GM19467 (cell line): ENCODE measurements around the gene ANKRD16.
A peak's percentile ranks its signal among the peaks of the same experiment; 100 is the strongest.
"Not testable (repeated sequence)": the region's sequence is repeated elsewhere in the genome, so short reads cannot be mapped to it uniquely, and the experiment has no call there.

Experiments used
- ATAC-seq: cut with Tn5 transposase; IDR thresholded peaks from one replicate; pipeline ENCODE4 v1.9.1; 2021; ENCODE audit warnings: mild to moderate bottlenecking, moderate library complexity; ENCODE audit not compliant: unreplicated experiment

ANKRD16 gene

DNA sequence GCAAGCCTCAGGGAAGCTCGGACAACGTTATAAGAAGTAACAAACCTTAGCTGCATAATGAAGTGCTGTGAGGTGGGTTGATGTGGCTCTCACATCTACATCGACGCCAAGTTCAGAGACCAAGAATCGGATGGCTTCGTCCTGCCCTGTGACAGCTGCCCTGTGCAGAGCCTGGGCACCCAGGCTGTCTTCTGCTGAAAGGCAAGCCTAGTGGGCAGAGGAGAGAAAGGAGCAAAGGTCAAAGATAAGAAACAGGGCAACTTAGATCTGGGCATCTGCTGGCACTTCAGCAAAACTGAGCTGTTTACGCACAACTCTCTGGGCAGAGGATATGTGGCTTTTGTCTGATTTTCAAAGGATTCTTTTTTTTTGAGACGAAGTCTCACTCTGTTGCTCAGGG, 6.7 kb downstream of the ANKRD16 start:
- no peak for ATAC-seq

DNA sequence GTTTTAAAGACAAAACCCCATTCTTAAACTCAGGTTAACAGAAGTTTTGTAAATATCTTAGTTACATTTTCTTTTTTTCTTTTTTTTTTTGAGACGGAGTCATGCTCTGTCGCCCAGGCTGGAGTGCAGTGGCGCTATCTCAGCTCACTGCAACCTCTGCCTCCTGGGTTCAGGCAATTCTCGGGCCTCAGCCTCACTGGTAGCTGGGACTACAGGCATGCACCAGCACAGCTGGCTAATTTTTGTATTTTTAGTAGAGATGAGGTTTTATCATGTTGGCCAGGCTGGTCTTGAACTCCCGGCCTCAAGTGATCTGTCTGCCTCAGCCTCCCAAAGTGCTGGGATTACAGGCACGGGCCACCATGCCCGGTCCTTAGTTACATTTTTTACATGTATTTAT, 12.7 kb downstream of the ANKRD16 start:
- ATAC-seq = not testable (repeated sequence)

DNA sequence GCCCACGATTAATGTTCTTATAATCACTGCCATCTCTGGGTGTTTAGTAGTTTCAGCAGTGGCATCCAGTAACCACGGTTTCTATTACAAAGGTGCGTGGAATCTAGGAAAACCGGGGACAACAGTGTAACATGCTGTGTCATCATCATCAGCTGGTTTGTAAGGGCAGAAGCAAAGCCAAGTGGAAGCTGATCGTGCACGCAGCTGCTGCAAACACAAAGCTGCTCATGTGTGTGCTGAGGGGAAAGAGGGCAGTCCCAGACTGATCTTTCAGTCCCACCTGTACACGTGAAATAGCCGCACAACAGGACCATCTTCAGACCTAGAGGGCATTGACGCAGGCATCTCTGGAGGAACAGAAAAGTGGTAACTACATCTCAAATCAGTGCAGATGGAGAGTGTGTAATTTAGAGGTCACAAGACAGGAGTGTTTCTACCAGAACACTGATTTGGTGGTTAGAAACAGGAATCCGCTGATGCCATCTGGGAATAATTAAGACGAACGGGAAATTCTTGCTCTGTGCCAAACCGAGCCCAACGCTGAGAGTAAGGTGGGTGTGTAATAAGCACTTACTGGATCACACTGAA, 13.4 kb downstream of the ANKRD16 start:
- ATAC-seq = no peak

DNA sequence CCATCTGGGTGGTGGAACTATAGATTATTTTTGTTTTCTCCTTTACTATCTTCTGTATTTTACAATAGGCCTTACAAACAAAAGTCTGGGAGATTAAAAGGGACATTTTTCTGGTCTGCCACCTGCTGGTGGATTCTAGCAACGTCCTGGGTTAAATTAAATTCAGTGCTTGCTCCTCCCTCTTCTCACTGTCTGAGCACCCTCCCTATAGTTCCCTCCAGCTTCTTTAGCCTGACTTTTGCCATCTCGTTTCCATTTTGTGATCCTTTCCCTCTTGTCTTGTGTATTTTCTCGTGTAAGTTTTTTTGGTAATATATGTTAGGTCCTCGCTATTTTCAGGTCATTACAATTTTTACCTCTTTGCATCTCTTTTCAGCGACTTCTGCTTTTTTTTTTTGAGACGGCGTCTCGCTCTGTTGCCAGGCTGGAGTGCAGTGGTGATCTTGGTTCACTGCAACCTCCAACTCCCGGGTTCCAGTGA, 16.1 kb downstream of the ANKRD16 start:
- ATAC-seq = peak; percentile 80

DNA sequence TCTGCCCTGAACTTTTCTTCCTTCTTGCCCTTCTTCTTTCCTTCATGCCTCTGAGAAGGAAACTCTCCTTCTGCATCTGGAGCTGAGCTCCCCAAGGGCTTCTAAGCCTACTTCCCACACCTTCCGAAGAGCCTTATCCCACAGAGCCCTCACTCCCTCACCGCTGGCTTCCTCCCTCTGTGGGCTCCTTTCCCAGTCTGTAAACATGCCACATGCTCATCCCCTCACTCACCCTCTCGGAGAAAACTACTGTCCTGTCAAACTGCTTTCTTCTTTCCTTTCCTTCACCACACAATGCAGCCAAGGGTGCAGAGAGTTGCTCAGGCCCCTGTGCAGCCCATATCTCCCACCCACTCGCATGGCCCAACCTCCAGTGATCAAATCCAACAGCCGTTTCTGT, 18.1 kb downstream of the ANKRD16 start:
- ATAC-seq = no peak

DNA sequence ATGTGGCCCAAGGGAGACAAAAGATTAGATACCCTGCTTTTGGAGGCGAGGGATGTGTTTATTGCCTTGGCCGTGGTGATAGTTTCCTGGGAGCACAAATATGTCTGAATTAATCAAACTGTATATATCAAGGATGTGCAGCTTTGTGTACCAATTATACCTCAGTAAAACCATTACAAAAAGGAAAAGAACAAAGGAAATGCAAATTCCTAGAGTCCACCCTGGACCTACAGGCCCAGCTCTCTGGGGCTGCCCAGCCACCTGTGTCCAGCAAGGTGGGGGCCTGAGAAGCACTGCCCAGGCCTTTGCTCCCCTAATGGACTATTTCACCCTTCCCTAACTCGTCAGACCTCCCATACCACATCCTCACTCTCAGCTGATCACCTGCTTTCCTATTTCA, 20.5 kb downstream of the ANKRD16 start:
- no peak for ATAC-seq

DNA sequence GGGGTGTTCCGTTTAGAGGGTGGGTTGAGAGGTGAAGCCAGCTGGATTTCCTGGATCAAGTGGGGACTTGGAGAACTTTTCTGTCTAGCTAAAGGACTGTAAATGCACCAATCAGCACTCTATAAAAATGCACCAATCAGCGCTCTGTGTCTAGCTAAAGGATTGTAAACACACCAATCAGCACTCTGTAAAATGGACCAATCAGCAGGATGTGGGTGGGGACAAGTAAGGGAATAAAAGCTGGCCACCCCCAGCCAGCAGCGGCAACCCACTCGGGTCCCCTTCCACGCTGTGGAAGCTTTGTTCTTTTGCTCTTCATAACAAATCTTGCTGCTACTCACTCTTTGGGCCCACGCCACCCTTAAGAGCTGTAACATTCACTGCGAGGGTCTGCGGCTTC, 21.3 kb downstream of the ANKRD16 start:
- not testable (repeated sequence) for ATAC-seq

DNA sequence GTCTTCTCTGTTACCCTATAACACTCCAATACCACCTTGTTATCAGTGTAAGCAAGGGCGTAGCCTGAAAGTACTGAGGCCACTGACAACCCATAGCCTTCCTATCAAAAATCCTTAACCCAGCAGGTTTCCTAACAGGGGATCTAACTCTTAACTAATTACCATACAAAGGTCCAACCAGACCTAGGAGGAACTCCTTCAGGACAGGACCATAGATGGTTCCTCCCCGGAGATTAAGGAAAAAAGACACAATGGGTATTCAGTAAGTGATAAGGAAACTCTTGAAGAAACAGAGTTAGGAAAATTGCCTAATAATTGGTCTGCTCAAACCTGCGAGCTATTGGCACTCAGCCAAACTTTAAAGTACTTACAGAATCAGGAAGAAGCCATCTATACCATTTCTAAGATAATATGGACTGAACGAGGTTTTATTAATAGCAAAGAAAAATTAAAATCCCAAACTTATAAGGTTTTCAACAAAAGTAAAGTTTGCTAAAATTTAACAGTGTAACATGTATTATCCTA, 22.5 kb downstream of the ANKRD16 start:
- ATAC-seq = not testable (repeated sequence)

DNA sequence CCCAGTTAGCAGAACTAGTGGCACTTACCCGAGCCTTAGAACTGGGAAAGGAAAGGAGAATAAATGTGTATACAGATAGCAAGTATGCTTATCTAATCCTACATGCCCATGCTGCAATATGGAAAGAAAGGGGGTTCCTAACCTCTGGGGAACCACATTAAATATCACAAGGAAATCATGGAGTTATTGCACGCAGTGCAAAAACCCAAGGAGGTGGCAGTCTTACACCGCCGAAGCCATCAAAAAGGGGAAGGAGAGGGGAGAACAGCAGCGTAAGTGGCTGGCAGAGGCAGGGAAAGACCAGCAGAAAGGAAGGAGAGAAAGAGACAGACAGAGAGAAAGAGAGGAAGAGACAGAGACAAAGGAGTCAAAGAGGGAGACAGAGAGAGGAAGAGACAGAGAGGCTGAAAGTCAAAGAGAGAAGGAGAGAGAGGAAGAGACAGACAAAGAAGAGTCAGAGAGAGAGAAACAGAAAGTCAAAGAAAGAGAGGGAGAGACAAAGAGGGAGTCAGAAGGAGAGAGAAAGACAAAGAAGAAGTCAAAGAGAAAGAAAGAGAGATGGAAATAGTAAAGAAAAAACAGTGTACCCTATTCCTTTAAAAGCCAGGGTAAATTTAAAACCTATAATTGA, 23.1 kb downstream of the ANKRD16 start:
- ATAC-seq = not testable (repeated sequence)

DNA sequence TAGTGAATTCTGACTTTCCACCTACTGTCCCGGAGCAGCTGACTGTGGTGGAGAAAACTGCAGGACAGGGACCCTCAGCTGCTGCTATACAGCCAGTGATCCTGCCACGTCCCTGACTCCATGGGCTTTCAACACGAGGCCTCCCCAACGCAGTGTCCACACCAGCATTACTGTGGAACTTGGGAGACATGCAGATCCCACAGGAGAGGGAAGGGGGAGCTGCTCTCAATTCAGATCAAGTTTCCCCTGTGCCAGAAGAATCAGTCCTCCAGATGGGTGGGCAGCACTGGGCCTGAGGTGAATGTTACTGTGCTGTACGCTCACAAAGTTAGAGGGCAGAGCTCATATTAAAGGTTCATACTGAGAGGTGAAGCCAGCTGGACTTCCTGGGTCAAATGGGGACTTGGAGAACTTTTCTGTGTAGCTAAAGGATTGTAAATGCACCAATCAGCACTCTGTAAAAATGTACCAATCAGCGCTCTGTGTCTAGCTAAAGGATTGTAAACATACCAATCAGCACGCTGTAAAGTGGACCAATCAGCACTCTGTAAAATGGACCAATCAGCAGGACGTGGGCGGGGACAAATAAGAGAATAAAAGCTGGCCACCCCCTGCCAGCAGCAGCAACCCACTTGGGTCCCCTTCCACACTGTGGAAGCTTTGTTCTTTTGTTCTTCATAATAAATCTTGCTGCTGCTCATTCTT, 26.6 kb downstream of the ANKRD16 start:
- ATAC-seq = not testable (repeated sequence)

DNA sequence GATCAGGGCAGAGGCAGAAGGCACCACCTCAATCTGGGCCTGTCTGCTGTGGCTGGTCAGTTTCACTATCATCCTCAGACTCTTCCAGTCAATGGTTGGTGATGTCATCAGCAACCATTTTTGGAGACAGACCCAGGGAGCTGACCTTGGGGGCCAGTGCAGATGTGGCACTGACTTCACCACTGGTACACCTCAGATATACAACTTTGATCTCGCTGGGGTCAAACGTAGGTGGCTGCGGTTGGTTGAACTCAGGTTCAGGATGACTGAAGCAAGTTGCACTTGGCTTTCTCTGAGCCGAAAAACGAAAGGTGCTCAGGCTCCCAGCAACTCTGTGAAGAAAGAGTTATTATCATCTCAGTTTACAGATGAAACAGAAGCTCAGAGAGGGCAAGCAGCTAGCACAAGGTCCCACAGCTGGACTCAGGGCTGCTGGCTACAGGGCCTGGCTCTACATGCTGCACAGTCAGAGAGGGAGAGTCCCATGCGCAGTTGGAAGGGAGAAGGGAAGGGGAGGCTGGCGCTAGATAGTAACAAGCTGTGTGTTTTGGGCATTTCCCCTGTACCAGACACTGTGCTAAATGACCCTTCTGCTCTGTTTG, 27.2 kb downstream of the ANKRD16 start:
- ATAC-seq = peak; percentile 96

DNA sequence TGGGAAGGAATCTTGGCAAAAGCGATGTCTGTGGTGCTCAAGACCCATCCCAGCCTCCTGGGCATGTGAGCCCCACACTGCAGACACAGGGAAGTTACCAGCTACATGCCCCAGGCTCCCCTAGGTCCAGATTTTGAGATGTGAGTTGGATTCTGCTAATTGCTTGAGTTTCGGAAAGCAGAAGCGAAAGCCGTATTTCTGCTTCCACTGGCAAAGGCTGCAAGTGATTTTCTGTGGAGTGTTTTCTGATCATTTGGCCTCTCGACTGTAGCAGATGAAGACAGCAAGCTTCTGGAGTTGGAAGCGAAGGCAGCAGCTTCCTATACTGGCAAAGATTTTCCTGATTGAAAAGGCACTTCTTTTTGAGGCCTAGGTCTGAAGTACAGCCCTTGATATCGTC, 29.6 kb downstream of the ANKRD16 start:
- no peak for ATAC-seq

DNA sequence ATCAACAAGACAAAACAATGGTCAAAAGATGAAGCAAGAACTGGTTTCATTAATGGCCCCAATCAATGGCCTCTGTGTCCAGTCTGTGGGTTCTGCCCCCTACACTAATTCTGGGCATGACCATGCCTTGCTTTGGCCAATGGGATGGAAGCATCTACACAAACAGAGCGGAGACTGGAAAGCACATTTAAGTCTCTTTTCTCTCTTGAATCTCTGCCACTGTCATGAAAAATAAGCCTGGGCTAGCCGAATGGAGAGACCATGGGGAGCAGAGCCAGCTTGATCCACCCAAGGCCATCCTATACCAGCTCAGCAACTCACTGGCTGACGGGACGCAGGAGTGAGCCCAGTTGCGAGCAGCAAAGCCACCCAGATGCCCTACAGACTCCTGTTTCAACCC, 30.9 kb downstream of the ANKRD16 start:
- no peak for ATAC-seq

DNA sequence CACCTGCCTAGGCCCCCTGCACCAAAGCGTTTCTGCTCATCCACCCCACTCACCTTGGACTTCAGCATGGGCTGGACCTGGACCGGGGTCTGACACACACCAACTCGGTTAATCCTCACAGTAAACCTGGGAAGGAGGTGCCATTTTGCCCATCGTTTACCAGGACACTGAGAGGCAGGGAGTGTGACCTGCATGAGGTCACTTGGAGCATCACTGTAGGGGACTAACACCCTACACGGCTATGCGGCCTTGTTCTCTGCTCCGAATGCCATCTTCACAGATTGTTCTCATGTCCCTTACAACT, 33.0 kb downstream of the ANKRD16 start:
- ATAC-seq = no peak

DNA sequence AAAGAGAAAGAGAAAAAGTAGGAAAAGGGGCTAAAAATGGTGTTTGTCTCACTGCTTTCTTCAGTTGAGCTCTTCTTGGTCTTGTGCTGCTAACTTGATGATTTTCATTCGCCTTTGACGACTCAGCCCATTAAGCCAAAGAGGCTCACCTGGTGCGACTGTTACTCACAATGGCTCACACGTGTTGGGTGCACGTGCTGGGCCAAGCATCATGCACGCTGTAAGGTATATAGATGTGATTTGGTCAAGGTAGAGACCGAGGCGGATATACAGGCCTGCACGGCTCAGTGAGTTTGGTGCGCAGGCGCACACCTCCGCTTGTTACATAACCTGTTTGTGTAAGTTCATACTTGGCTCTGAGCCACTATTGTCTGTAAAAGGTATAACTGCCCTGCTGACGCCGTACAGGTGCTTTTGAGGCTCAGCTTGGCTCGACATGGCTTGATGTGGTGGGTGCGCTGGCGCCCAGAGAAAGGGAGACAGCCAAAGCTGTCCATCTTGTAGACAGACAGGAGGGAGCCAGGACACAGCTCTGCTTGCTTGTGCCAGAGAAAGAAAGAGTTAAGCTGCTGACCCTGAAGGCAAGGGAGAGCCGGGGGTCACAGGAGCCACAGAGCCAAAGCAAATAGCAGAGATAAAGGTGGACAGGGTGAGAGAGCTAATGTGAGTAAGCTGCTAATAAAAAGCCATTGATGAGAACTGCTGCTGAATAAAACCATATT, 33.6 kb downstream of the ANKRD16 start:
- no peak for ATAC-seq

DNA sequence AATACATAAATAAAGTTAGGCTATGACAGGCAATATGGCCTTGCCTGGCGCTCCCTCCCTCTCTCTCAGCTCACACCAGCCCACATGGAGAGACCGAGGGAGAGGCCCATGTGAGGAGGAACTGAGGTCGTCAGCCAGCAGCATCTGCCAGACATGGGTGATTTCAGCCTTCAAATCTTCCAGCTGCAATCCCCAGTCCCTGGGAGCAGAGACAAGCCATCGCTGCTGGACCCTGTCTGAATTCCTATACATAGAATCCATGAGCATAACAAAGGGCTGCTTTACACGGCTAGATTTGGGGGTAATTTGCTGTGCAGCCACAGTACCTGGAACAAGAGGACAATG, 35.6 kb downstream of the ANKRD16 start:
- ATAC-seq = no peak

DNA sequence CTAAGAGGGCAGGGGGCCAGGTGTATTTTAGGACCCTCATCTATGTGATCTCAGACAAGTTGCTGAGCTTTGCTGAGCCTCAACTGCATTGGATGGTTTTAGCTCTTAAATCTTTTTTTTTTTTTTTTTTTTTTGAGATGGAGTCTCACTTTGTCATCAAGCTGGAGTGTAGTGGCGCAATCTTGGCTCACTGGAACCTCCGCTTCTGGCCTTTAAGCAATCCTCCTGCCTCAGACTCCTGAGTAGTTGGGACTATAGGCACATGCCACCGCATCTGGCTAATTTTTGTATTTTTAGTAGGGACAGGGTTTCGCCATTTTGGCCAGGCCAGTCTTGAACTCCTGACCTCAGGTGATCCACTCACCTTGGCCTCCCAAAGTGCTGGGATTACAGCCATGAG, 43.0 kb downstream of the ANKRD16 start:
- not testable (repeated sequence) for ATAC-seq

DNA sequence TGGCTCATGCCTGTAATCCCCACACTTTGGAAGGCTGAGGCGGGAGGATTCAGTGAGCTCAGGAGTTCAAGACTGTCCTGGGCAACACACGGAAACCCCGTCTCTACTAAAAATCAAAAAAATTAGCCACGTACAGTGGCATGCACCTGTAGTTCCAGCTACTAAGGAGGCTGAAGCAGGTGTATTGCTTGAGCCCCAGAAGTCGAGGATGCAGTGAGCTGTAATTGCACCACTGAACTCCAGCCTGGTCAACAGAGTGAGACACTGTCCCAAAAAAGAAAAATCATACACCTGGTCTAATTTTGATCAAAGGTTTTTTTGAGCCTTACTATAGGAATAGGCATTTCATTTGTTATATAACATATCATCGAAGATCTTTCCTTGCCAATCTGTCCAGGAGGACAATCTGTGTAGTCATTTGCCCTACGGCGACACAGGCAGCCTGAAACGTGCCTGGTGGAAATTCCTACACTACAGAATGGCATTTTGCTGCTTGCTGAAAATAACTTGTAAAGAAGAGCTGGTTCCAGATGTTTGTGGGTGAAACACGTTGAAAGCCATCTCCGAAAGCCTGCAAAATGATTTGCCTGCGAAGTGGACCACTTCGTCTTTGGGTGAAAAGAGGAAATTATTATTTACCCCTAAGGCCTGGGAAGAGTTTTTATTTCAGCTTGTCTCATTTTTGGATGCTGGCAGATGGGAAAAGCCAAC, 45.2 kb downstream of the ANKRD16 start:
- ATAC-seq = no peak

DNA sequence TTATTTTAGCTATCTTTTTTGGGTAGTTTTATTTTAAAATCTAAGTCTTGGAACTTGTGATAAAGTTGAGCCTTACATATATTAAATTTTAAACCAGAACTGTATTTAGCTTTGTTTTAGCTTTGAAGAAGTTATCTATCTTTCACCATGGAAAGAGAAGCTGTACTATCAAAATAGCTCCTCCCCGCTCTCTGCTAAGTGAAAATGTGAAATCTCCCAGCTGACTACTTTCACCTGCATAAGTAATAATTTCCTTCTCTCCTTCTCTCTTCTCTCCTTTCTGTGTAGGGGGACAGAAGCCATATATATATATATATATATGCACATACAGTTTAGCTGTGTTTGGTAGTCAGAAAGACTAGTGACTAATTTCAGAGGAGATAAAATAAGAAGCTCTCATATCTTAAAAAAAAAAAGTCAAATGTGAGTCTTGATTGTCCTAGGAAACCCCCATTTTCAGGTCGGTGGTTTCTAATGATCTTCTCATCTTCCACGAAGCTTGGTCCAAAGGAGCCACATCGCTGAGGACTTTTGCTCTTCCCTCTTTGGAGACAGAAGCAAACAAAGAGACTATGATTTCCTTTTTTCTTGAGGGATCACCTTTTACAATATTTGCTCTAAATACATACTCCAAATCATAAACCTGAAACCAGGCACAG, 45.9 kb downstream of the ANKRD16 start:
- no peak for ATAC-seq

DNA sequence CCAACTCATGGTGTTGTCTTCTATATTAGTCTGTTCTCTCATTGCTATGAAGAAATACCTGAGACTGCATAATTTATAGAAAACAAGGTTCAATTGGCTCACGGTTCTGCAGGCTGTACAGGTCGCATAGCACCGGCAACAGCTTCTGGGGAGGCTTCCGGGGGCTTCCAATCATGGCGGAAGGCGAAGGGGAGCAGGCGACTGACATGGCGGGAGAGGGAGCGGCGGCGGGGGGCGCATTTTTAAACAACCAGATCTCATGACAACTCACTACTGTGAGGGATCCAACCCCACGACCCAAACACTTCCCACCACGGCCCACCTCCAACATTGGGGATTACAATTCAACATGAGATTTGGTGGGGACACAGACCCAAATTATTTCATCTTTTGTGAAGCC, 47.7 kb downstream of the ANKRD16 start:
- no peak for ATAC-seq
